Colon (tissue), 2 donors: ENCODE measurements around the gene SECTM1.
"Not testable (repeated sequence)": the region's sequence is repeated elsewhere in the genome, so short reads cannot be mapped to it uniquely, and the experiment has no call there.

Experiments
- FAIRE-seq: peaks from 2 replicates; lab custom pipeline; 2012; peaks lifted over from hg19 to GRCh38; lab: Jason Lieb, UNC
- donor health status: control.
- donor health status: control.

The SECTM1 gene

DNA sequence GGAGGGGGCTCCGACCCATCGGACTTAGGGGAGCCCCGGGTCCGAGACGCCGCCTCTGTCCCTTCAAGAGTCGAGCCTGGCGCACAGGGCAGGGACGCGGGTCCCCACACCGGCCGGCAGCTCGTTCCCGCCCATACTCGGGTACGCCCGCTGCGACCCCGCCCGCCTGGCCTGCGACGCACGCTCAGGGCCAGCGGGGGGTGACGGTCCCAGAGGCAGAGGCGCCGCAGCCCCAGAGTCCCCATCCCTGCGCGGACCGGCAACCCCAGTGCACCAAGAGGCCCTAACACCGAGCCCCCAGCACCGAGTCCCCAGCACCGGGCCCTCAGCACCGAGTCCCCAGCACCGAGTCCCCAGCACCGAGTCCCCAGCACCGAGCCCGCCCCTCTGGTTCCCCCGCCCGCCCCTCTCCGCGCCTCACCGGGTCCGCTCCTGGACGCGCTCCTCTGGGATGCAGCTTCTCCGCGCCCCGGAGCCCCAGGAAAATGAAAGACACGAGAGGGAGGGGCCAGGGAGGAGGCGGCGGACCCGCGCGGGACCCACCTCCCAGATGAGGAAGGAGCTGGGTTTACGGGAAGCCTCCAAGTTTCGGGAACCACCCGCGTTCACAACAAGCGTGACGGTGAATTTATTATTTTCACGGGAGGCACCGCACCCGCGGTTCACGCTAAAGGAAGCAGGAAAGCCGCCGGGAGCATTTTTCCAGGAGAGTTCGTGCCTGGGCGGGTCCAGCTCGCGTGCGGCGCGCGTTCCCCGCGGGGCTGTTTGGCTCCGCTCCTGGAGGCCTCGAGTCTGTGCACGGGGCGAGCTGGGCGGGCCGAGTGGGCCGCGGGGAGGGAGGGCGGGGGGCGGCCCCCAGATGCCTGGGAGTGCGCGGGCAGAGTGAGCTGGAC is at the start of gene SECTM1:
SECTM1 (minus strand) TSS at position 488 of the 893 bp plus-strand sequence. CDS start 6,526 bp downstream, outside the sequence.
- no peak for FAIRE-seq

DNA sequence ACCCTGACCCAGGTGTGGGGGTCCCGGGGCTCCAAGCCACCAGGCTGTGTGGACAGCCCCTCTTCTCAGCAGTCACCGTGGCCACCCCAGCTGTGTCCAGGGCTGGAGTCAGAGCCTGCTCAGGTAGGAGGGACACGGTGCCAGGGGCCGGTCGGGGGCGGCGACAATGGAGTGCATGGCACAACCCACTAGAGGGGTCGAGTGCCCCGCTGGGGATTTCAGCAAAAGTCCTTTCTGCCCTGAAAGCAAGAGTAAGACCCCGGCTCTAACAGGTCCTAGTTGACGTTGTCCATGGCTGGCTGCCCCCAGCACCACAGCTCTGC is 49.3 kb upstream of the SECTM1 start:
- no peak for FAIRE-seq

DNA sequence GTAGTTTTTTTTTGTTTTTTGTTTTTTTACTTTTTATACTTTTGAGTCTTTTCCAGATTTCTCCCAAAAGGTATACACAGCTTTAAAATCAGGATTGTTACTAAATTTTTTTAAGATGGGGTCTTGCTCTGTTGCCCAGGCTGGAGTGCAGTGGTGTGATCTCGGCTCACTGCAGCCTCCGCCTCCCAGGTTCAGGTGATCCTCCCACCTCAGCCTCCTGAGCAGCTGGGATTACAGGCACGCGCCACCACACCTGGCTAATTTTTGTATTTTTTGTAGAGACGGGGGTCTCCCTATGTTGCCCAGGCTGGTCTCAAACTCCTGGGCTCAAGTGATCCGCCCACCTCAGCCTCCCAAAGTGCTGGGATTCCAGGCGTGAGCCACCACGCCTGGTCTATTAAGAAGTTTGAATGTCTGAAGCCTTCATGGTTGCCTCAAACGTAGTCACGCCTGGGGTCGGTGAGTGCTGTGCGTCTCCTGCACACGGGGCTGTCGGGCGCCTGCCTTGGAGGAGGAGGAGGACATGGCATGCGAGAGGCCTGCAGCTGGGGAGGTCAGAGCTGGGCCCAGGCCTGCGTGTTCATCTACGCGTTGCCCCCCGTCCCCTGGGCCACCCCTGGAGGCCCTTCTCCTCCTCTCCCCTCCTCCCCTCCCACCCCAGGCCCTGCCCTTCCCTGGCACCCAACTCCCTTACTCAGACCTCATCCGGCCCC is 48.8 kb upstream of the SECTM1 start:
- not testable (repeated sequence) for FAIRE-seq

DNA sequence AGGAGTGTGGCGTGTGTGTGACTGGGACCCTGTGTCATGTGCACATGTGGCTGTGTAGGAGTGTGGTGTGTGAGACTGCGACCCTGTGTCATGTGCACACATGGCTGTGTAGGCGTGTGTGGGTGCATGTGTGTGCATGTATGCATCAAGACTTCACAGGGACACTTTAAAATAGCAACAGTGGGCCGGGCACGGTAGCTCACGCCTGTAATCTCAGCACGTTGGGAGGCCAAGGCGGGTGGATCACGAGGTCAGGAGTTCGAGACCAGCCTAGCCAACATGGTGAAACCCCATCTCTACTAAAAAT is 48.1 kb upstream of the SECTM1 start:
- FAIRE-seq = not testable (repeated sequence)

DNA sequence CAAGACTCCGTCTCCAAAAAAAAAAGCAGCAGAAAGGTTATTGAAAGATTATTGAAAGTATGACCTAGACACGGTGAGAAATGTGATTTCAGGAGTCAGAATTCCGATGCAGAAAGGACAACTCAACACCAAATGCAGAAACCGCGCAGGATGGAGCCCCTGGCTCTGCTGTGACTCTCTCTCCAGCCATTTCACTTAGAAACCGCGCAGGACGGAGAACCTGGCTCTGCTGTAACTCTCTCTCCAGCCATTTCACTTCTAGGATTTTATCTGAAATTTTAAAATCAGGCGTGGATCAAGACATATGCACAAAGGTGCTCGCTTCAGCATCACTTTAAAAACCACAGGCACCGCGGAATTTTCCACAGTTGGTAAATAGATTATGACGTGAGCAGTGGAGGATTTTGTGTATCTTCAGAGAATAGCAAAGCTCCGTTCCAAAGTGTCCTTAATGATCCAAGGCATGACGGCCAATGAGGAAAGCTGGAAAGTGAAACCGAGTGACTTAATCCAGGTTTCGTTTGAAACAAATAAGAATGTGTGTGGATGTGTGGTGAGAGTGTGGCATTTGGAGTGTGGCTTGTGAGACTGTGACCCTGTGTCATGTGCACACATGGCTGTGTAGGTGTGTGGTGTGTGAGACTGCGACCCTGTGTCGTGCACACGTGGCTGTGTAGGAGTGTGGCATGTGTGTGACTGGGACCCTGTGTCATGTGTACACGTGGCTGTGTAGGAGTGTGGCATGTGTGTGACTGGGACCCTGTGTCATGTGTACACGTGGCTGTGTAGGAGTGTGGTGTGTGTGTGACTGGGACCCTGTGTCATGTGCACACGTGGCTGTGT is 47.5 kb upstream of the SECTM1 start:
- no peak for FAIRE-seq

DNA sequence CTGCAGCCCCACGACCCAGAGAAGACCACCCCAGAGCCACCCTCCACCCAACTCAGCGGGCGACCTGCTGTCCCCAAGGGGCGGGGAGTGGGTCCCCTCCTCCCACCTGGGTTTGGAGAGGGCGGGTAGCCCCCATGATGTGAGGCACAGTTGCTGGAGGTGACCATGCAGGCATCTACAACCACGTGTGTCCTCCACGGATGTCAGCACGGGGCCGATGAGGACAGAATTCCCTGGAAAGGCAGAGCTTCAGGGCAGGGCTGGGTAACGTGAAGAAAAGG is 45.1 kb upstream of the SECTM1 start:
- FAIRE-seq = no peak

DNA sequence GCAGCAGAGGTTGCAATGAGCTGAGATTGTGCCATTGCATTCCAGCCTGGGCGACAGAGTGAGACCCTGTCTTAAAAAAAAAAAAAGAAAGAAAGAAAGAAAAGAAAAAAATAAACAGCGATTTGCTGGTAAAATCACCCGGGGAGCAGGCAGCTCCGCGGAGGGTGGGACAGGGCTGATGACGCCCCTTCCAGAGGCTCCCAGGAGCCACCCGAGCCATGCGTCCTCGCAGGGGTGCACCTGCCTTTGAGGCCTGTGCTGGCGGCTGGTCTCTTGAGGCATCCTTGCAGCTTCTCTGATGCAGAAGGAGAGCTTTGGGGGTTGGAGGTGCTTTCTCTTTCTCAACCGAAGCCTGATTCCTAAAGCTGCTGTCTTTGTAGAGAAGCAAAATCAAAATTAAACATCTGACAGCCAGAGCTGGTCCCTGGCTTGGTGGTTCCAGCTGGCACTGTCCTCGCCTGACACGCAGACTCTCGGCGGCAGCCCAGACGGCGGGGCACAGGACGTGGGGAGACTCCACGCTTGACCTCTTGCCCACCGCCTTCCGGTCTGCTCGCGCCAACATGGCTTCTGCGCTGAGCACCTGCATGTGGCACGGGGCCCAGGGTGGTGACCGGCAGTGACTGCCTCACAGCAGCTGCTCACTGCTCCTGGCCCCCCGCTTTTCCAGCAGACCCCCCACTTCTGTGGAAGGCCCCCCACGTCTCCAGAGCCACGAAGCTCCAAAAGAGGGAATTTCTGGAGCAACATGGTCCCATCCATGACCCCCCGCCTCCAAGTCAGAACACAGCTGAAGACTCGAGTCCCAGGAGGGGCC is 44.6 kb upstream of the SECTM1 start:
- no peak for FAIRE-seq

DNA sequence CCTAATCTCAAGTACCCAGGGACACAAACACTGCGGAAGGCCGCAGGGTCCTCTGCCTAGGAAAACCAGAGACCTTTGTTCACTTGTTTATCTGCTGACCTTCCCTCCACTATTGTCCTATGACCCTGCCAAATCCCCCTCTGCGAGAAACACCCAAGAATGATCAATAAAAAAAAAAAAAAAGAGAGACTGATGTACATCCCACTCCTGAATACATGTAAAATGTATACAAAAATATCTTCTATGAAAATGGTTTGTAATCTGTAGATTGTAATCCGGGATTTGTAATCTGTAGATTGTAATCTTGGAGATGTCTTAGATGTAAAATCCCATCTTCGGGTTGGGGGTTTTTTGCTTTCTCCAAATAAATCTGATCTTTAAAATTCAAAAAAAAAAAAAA is 43.7 kb upstream of the SECTM1 start:
- not testable (repeated sequence) for FAIRE-seq

DNA sequence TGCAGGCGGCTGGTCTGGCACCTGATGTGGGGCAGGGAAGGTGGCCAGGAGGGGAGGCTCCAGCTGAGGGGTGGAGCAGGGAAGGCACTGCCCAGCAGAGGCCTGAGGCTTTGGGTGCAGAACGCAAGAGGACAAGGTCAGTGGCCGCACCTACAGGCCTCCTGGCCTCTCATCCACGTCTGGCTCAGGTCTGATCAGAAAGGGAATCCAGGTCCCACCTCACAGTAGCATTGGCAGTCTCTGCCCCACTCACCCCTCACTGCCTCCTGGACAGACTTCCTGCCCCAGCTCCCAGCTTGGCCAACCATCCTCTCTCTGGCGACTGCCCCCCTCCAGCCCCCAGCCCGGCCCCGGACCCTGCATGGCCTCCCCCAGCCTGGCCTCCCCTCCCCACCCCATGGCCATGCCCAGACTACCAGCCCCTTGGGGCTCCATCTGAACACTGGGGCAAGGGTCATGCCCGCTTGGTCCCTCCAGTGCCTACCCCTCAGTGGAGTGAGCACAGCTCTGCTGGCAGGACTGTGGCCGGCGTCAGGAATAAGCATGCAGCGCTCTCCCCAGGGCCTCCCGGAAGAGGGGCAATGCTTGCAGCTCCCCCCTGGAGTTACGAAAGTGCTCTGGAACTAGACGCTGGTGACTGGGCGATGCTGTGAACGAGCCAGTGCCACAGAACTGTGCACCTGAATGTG is 42.6 kb upstream of the SECTM1 start:
- FAIRE-seq = no peak

DNA sequence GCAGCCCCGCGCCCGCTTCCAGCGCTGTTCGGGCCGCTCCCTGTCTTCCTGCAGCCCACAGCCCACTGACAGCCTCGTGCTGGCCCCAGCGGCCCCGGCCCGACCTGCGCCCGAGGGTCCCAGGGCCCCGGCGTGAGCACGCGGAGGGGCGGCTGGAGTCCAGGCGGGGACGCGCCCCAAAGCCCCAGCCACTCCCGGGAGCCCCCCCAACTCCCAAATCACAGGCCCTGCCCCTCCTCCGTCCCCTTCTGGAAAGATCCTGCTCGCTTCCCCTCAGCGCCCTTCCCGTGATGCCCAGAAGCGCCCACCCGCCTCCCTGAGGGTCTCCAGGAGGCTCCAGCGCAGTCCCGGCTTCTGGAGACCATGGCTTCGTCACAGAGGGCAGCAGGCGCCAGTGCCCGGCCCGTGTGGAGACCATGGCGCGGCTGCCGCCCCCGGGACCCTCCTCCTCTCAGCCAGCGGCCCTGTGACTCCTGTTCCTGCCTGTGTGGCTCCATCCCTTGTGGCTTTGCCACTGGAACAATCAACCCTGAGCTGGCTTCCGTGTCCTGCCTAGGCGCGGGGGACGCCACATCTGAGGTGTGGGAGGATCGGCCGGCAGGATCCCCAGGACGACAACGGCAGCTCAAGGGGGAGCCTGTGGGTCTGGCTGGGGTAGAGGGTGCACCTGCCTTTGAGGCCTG is 41.9 kb upstream of the SECTM1 start:
- no peak for FAIRE-seq

DNA sequence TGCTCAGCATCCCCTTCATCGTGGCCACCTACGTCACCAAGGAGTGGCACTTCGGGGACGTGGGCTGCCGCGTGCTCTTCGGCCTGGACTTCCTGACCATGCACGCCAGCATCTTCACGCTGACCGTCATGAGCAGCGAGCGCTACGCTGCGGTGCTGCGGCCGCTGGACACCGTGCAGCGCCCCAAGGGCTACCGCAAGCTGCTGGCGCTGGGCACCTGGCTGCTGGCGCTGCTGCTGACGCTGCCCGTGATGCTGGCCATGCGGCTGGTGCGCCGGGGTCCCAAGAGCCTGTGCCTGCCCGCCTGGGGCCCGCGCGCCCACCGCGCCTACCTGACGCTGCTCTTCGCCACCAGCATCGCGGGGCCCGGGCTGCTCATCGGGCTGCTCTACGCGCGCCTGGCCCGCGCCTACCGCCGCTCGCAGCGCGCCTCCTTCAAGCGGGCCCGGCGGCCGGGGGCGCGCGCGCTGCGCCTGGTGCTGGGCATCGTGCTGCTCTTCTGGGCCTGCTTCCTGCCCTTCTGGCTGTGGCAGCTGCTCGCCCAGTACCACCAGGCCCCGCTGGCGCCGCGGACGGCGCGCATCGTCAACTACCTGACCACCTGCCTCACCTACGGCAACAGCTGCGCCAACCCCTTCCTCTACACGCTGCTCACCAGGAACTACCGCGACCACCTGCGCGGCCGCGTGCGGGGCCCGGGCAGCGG is 41.2 kb upstream of the SECTM1 start:
- no peak for FAIRE-seq

DNA sequence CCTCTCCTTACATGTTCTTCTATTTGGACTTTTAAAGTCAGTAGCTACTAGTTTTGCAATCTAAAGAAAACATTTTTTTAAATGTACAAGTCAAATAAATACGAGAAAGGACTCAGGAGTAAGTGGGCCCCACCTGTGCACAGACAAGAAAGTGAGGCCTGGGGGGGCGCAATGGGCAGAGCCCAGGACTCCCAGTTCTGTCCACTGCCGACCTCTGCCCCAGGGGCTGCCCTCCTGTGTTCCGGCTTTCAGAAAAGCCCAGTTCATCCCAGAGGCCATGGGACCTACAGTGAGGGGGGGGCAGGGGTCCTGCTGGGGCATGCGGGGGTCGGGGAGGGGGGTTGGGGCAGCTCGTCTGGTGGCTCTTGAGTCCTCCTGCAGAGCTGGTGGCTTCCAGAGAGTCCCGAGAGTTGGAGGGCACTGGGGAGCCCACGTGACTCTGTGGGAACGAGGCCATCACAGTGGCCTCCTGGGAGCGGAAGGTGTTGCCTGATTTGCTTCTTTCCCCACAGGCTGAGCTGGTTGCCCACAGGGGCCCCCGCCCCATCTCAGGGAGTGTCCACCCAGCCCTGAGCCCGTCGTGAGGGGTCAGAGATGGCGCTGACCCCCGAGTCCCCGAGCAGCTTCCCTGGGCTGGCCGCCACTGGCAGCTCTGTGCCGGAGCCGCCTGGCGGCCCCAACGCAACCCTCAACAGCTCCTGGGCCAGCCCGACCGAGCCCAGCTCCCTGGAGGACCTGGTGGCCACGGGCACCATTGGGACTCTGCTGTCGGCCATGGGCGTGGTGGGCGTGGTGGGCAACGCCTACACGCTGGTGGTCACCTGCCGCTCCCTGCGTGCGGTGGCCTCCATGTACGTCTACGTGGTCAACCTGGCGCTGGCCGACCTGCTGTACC is 40.4 kb upstream of the SECTM1 start:
- FAIRE-seq = no peak

DNA sequence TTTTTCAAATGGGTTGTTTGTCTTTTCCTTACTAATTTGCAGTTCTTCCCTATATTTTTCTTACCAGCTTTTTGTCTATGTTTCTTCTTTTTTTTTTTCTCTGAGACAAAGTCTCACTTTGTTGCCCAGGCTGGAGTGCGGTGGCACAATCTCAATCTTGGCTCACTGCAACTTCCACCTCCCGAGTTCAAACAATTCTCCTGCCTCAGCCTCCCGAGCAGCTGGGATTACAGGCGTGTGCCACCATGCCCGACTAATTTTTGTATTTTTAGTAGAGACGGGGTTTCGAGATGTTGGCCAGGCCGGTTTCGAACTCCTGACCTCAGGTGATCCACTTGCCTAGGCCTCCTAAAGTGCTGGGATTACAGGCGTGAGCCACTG is 39.5 kb upstream of the SECTM1 start:
- FAIRE-seq = not testable (repeated sequence)

DNA sequence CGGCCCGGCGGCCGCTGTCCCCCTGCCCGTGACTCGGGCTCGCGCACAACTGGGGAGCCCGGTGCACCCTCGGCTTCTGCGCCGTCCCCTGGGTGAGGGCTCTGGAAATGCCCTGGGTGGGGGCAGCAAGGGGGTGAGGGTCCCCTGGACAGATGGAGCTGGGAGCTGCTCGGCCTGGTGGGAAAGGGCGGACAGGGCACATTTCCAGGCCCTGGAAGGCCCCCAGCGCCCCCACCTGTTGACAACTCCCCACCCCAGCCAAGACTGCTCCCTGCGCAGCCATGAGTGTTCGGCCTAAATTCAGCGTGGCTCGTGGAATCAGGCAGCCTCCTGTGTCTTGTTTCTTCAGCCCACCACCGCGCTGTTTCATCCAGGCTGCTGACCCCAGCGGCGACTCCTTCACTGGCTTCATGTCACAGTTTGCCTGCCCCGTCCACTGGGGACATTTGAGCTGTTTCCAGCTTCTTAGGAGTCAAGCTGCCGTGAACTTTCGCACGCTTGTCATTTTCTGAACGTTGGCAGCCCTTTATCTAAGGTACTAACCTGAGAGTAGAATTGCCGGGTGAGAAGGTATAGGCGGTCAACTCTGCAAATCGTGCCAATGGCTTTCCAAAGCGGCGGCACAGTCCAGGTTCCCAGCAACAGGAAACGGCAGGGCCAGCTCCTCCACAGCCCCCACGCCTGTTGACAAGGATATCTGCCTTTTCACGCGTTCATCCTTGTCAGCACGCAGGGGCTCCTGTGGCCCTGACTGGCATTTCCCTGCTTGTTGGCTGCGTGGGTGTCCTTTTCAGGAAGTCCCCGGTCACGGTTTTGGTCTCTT is 38.9 kb upstream of the SECTM1 start:
- FAIRE-seq = no peak

DNA sequence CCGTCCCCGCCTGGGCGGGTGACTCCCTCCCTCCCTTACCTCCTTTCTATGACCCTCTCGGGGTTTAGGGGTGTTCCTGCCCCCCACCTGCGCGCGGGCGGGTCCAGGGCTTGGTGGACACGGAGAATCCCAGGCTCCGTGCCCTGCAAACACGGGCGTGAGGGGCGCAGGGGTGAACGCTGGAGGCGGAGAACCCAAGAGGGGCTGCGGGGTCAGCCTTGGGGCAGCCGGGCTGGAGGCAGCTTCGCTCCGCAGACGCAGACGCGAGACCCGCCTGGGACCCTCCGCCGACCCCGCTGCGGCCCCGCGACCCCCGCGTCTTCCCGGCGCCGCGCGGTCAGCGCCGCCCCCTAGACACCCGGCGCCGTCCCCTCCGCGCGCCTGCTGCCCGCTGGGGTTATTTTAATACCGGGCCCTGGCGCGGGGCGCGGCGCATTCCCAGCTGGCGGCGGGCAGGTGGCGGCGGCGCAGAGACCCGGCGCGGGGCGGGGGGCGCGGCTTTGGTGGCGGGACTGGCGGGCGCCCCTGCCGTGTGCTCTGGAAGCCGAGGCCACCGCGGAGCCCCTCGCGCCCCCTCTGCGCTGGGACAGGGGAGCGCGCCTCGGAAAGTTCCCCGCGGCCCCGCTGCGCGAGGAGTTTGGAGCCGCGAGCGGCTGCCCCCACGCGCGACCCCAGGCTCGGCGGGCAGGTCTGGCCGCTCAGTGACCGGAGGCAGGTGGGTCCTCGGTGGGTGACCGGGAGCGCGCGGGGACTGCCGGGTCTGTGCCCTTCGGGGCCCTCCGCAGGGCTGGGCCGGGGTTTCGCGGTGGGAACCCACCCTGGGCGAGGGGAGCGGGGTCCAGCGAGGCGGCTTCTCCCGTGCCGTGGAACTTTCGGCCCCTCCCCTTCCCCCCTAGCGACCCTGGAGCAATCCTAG is 38.0 kb upstream of the SECTM1 start, which contains the start of gene UTS2R:
UTS2R (plus strand) TSS at position 433 of the 916 bp plus-strand sequence. CDS start 2,560 bp downstream, outside the sequence.
- FAIRE-seq = no peak

DNA sequence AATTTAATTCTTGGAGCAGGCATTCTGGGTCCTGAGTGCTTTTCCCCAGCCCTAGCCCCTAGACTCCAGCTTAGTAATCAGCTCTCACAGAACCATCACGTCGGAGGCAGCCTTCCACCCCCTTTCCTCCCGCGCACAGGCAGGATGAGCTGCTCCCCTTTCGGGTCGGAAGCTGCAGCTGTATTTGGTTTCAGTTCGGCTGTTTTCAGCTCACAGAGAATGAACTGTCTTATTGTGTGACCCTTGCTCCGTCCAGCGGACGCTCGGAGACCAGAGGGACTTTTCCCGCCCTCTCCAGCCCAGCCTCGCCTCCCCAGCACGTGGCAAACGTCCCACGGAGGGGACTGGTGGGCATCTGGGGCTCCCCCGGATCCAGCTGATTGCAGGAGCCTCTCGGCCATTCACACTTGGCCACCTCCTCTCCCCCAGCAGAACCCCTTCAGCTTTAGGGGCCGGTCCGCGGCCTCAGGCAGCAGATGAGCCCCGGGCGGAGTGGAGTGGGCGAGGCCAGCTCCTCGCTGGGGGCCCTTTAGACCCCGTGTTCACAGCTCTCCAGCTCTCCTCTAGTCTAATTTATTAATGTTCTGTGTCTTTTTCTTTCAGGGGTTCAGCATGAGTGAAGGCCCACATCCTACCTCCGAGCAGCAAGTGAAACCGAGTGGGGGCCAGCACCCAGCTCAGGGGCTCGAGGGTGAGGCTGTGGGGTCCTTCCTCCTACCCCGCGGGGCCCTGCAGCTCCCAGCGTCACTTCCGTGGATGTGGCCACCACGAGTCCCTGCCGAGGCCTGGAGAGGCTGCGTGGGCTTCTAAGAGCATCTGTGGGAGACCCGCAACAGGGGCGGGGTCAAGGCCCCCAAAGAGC is 37.1 kb upstream of the SECTM1 start:
- no peak for FAIRE-seq
